ENCODE measurements around the gene ATP10B.
A peak's percentile ranks its signal among the peaks of the same experiment; 100 is the strongest.

The ATP10B gene

DNA sequence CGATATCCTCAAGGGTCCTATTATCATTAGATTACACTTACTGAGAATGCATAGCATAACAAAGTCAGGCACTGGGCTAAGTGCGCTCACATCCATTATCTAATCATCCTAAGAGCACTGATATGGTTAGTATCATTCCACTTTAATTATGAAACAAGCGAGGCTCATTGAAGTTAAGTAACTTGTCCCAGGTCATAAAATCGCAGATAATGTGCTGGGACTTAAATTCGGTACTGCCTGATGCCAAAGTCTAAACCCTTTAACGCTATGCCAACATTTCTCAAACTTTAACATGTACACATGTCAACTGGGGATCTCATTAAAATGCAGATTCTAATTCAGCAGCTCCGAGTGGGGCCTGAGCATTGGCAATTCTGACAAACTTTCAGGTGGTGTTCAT, 225.7 kb downstream of the ATP10B start:
- no peaks in the 10 kb centered on the region for H3K27me3 ChIP-seq (ENCODE audit: control insufficient read depth in 3 of 3, insufficient read depth in 3 of 3, low read depth in 1 of 3, low read length in 3 of 3)
- no peak overlapping the region for H4K91ac ChIP-seq (ENCODE audit: low read depth, low read length, poor library complexity)
- no CpG with 5 or more reads among the region's 7 CpGs for WGBS, 2 donors (ENCODE audit: extremely low coverage in 2 of 2, insufficient read length in 2 of 2, insufficient replicate concordance in 1 of 2)
- H3K36me3 ChIP-seq (replicated peaks in 1 of 2; ENCODE audit: control insufficient read depth in 2 of 2, insufficient read depth in 2 of 2, low read length in 2 of 2), result no peaks in the 10 kb centered on the region
- no peak overlapping the region for H3K4me3 ChIP-seq (ENCODE audit: low read length in 2 of 2)
- no peak overlapping the region for H3K9ac ChIP-seq (ENCODE audit: low read depth, low read length, poor library complexity)
- H3K14ac ChIP-seq (ENCODE audit: low read length), result no peak overlapping the region
- H3K18ac ChIP-seq (ENCODE audit: low read length), result no peak overlapping the region
- H4K8ac ChIP-seq (ENCODE audit: low read depth, low read length), result no peak overlapping the region
- H2AFZ ChIP-seq (ENCODE audit: low read length), result no peak overlapping the region
- no peaks in the 10 kb centered on the region for H3K4me1 ChIP-seq (ENCODE audit: control insufficient read depth in 2 of 2, insufficient read depth in 1 of 2, low read depth in 1 of 2, low read length in 2 of 2)
- H3K4me2 ChIP-seq (ENCODE audit: insufficient read depth, low read length, poor library complexity, severe bottlenecking), result no peak overlapping the region
- H3K9me3 ChIP-seq (replicated peaks in 1 of 2; ENCODE audit: control insufficient read depth in 2 of 2, insufficient read depth in 1 of 2, low read depth in 1 of 2, low read length in 2 of 2), result no peaks in the 10 kb centered on the region
- H3K23ac ChIP-seq (ENCODE audit: low read depth, low read length, poor library complexity), result no peak overlapping the region
- H2BK5ac ChIP-seq (ENCODE audit: low read length), result no peak overlapping the region
- H3K4ac ChIP-seq (ENCODE audit: low read length), result no peak overlapping the region
- H2BK15ac ChIP-seq (ENCODE audit: low read length), result no peak overlapping the region
- H2BK120ac ChIP-seq (ENCODE audit: low read depth, low read length), result no peak overlapping the region
- H3K79me1 ChIP-seq (ENCODE audit: low read depth, low read length), result no peaks in the 10 kb centered on the region
- no peak overlapping the region for H3K27ac ChIP-seq (replicated peaks; ENCODE audit: low read length)
- no peak for DNase-seq (ENCODE audit: low spot score)
- H2AK5ac ChIP-seq (ENCODE audit: low read depth, low read length), result no peak overlapping the region
- H2BK12ac ChIP-seq (ENCODE audit: low read length), result no peak overlapping the region

GRCh38 chr5:160621526-160621925, 230.5 kb downstream of the ATP10B start:
- H3K14ac ChIP-seq (ENCODE audit: low read length), result no peak overlapping the region
- no peak for DNase-seq (ENCODE audit: low spot score)
- H3K4ac ChIP-seq (ENCODE audit: low read length), result no peak overlapping the region
- H3K27ac ChIP-seq (replicated peaks; ENCODE audit: low read length), result no peak overlapping the region
- no peak overlapping the region for H2AK5ac ChIP-seq (ENCODE audit: low read depth, low read length)
- no peaks in the 10 kb centered on the region for H3K4me1 ChIP-seq (ENCODE audit: control insufficient read depth in 2 of 2, insufficient read depth in 1 of 2, low read depth in 1 of 2, low read length in 2 of 2)
- H3K27me3 ChIP-seq (ENCODE audit: control insufficient read depth in 3 of 3, insufficient read depth in 3 of 3, low read depth in 1 of 3, low read length in 3 of 3), result no peaks in the 10 kb centered on the region
- H2BK15ac ChIP-seq (ENCODE audit: low read length), result no peak overlapping the region
- H3K9me3 ChIP-seq (replicated peaks in 1 of 2; ENCODE audit: control insufficient read depth in 2 of 2, insufficient read depth in 1 of 2, low read depth in 1 of 2, low read length in 2 of 2), result no peaks in the 10 kb centered on the region
- H3K4me3 ChIP-seq (ENCODE audit: low read length in 2 of 2), result no peak overlapping the region
- no CpG with 5 or more reads among the region's 1 CpG for WGBS, 2 donors (ENCODE audit: extremely low coverage in 2 of 2, insufficient read length in 2 of 2, insufficient replicate concordance in 1 of 2)
- H2AFZ ChIP-seq (ENCODE audit: low read length), result no peak overlapping the region
- H4K8ac ChIP-seq (ENCODE audit: low read depth, low read length), result no peak overlapping the region
- H3K36me3 ChIP-seq (replicated peaks in 1 of 2; ENCODE audit: control insufficient read depth in 2 of 2, insufficient read depth in 2 of 2, low read length in 2 of 2), result no peaks in the 10 kb centered on the region
- no peak overlapping the region for H2BK5ac ChIP-seq (ENCODE audit: low read length)
- no peaks in the 10 kb centered on the region for H3K79me1 ChIP-seq (ENCODE audit: low read depth, low read length)
- no peak overlapping the region for H2BK12ac ChIP-seq (ENCODE audit: low read length)
- no peak overlapping the region for H4K91ac ChIP-seq (ENCODE audit: low read depth, low read length, poor library complexity)
- H3K18ac ChIP-seq (ENCODE audit: low read length), result no peak overlapping the region
- no peak overlapping the region for H3K4me2 ChIP-seq (ENCODE audit: insufficient read depth, low read length, poor library complexity, severe bottlenecking)
- H3K9ac ChIP-seq (ENCODE audit: low read depth, low read length, poor library complexity), result no peak overlapping the region
- no peak overlapping the region for H3K23ac ChIP-seq (ENCODE audit: low read depth, low read length, poor library complexity)
- H2BK120ac ChIP-seq (ENCODE audit: low read depth, low read length), result no peak overlapping the region

- no peak overlapping the region for H2BK5ac ChIP-seq (ENCODE audit: low read length)
- H2BK12ac ChIP-seq (ENCODE audit: low read length), result no peak overlapping the region
- H3K23ac ChIP-seq (ENCODE audit: low read depth, low read length, poor library complexity), result no peak overlapping the region
- no peak for DNase-seq (ENCODE audit: low spot score)
- no peak overlapping the region for H3K27ac ChIP-seq (replicated peaks; ENCODE audit: low read length)
- no peaks in the 10 kb centered on the region for H3K9me3 ChIP-seq (replicated peaks in 1 of 2; ENCODE audit: control insufficient read depth in 2 of 2, insufficient read depth in 1 of 2, low read depth in 1 of 2, low read length in 2 of 2)
- no peaks in the 10 kb centered on the region for H3K4me1 ChIP-seq (ENCODE audit: control insufficient read depth in 2 of 2, insufficient read depth in 1 of 2, low read depth in 1 of 2, low read length in 2 of 2)
- H3K36me3 ChIP-seq (replicated peaks in 1 of 2; ENCODE audit: control insufficient read depth in 2 of 2, insufficient read depth in 2 of 2, low read length in 2 of 2), result no peaks in the 10 kb centered on the region
- H4K91ac ChIP-seq (ENCODE audit: low read depth, low read length, poor library complexity), result no peak overlapping the region
- H3K18ac ChIP-seq (ENCODE audit: low read length), result peak overlapping the region; percentile 20
- WGBS, 2 donors (ENCODE audit: extremely low coverage in 2 of 2, insufficient read length in 2 of 2, insufficient replicate concordance in 1 of 2), result no CpG with 5 or more reads among the region's 9 CpGs
- no peak overlapping the region for H2AFZ ChIP-seq (ENCODE audit: low read length)
- H3K4ac ChIP-seq (ENCODE audit: low read length), result no peak overlapping the region
- no peaks in the 10 kb centered on the region for H3K79me1 ChIP-seq (ENCODE audit: low read depth, low read length)
- H2AK5ac ChIP-seq (ENCODE audit: low read depth, low read length), result peak overlapping the region; percentile 10
- H3K14ac ChIP-seq (ENCODE audit: low read length), result no peak overlapping the region
- no peak overlapping the region for H3K9ac ChIP-seq (ENCODE audit: low read depth, low read length, poor library complexity)
- H3K27me3 ChIP-seq (ENCODE audit: control insufficient read depth in 3 of 3, insufficient read depth in 3 of 3, low read depth in 1 of 3, low read length in 3 of 3), result no peaks in the 10 kb centered on the region
- H2BK15ac ChIP-seq (ENCODE audit: low read length), result no peak overlapping the region
- H3K4me2 ChIP-seq (ENCODE audit: insufficient read depth, low read length, poor library complexity, severe bottlenecking), result no peak overlapping the region
- H3K4me3 ChIP-seq (ENCODE audit: low read length in 2 of 2), result peak overlapping the region in 1 of 2 donors; percentile 19
- H2BK120ac ChIP-seq (ENCODE audit: low read depth, low read length), result peak overlapping the region; percentile 45
- H4K8ac ChIP-seq (ENCODE audit: low read depth, low read length), result peak overlapping the region; percentile 7
Measured at GRCh38 chr5:160620401-160620800, 231.6 kb downstream of the ATP10B start.

GRCh38 chr5:160619381-160619780, 232.6 kb downstream of the ATP10B start:
- no peak overlapping the region for H3K18ac ChIP-seq (ENCODE audit: low read length)
- H3K27ac ChIP-seq (replicated peaks; ENCODE audit: low read length), result no peak overlapping the region
- H2BK120ac ChIP-seq (ENCODE audit: low read depth, low read length), result no peak overlapping the region
- no peak overlapping the region for H3K9ac ChIP-seq (ENCODE audit: low read depth, low read length, poor library complexity)
- H3K27me3 ChIP-seq (ENCODE audit: control insufficient read depth in 3 of 3, insufficient read depth in 3 of 3, low read depth in 1 of 3, low read length in 3 of 3), result no peaks in the 10 kb centered on the region
- no CpG with 5 or more reads among the region's 3 CpGs for WGBS, 2 donors (ENCODE audit: extremely low coverage in 2 of 2, insufficient read length in 2 of 2, insufficient replicate concordance in 1 of 2)
- H3K14ac ChIP-seq (ENCODE audit: low read length), result no peak overlapping the region
- no peak overlapping the region for H4K91ac ChIP-seq (ENCODE audit: low read depth, low read length, poor library complexity)
- H2AFZ ChIP-seq (ENCODE audit: low read length), result no peak overlapping the region
- no peak overlapping the region for H3K23ac ChIP-seq (ENCODE audit: low read depth, low read length, poor library complexity)
- no peak overlapping the region for H2BK5ac ChIP-seq (ENCODE audit: low read length)
- H3K36me3 ChIP-seq (replicated peaks in 1 of 2; ENCODE audit: control insufficient read depth in 2 of 2, insufficient read depth in 2 of 2, low read length in 2 of 2), result no peaks in the 10 kb centered on the region
- no peak for DNase-seq (ENCODE audit: low spot score)
- H2BK15ac ChIP-seq (ENCODE audit: low read length), result no peak overlapping the region
- H2AK5ac ChIP-seq (ENCODE audit: low read depth, low read length), result no peak overlapping the region
- no peak overlapping the region for H4K8ac ChIP-seq (ENCODE audit: low read depth, low read length)
- no peaks in the 10 kb centered on the region for H3K4me1 ChIP-seq (ENCODE audit: control insufficient read depth in 2 of 2, insufficient read depth in 1 of 2, low read depth in 1 of 2, low read length in 2 of 2)
- H3K4ac ChIP-seq (ENCODE audit: low read length), result no peak overlapping the region
- H3K4me2 ChIP-seq (ENCODE audit: insufficient read depth, low read length, poor library complexity, severe bottlenecking), result no peak overlapping the region
- H3K4me3 ChIP-seq (ENCODE audit: low read length in 2 of 2), result no peak overlapping the region
- H3K79me1 ChIP-seq (ENCODE audit: low read depth, low read length), result no peaks in the 10 kb centered on the region
- H3K9me3 ChIP-seq (replicated peaks in 1 of 2; ENCODE audit: control insufficient read depth in 2 of 2, insufficient read depth in 1 of 2, low read depth in 1 of 2, low read length in 2 of 2), result no peaks in the 10 kb centered on the region
- no peak overlapping the region for H2BK12ac ChIP-seq (ENCODE audit: low read length)
